H9 (cell line): ENCODE data around the gene IRF2. TPM values are rescaled to one million over a fixed set of nuclear protein-coding genes. Genes with fewer than 3 reads are reported as not detected.

Experiments used
- DNase-seq: peaks from one replicate; pipeline ENCODE4 v3.0.0-alpha.2; 2017
- H2AFZ ChIP-seq: one replicate; pipeline ENCODE4 v1.6.1; 2013; ENCODE audit warnings: mild to moderate bottlenecking, low read length, control low read depth, moderate library complexity
- H2AK5ac ChIP-seq: 2 replicates; pipeline ENCODE4 v1.6.1; 2013; ENCODE audit warnings: low read length, control low read depth, mixed read lengths; ENCODE audit not compliant: insufficient read length
- H2BK120ac ChIP-seq: one replicate; pipeline ENCODE4 v1.6.1; 2013; ENCODE audit warnings: low read depth, mild to moderate bottlenecking, low read length, control low read depth, inconsistent platforms; ENCODE audit not compliant: poor library complexity, severe bottlenecking
- H2BK12ac ChIP-seq: 2 replicates; pipeline ENCODE4 v1.6.1; 2013; ENCODE audit warnings: low read length, control low read depth, mixed read lengths, low read depth; ENCODE audit not compliant: insufficient read length
- H2BK15ac ChIP-seq: 2 replicates; pipeline ENCODE4 v1.6.1; 2013; ENCODE audit warnings: low read depth, low read length, control low read depth
- H2BK20ac ChIP-seq: one replicate; pipeline ENCODE4 v1.6.1; 2013; ENCODE audit warnings: low read depth, mild to moderate bottlenecking, low read length, control low read depth, inconsistent platforms; ENCODE audit not compliant: poor library complexity, severe bottlenecking
- H2BK5ac ChIP-seq: 2 replicates; pipeline ENCODE4 v1.6.1; 2013; ENCODE audit warnings: low read length, control low read depth, mixed read lengths; ENCODE audit not compliant: insufficient read length
- H3K14ac ChIP-seq: 2 replicates; pipeline ENCODE4 v1.6.1; 2013; ENCODE audit warnings: low read length, control low read depth; ENCODE audit not compliant: insufficient read depth
- H3K18ac ChIP-seq: 2 replicates; pipeline ENCODE4 v1.6.1; 2013; ENCODE audit warnings: low read depth, mild to moderate bottlenecking, mixed read lengths, low read length, control low read depth; ENCODE audit not compliant: insufficient read length
- H3K23ac ChIP-seq: 2 replicates; pipeline ENCODE4 v1.6.1; 2013; ENCODE audit warnings: low read length, control low read depth, mixed read lengths, low read depth; ENCODE audit not compliant: insufficient read length
- H3K23me2 ChIP-seq: 2 replicates; pipeline ENCODE4 v1.6.1; 2013; ENCODE audit warnings: low read depth, mild to moderate bottlenecking, mixed read lengths, low read length, control low read depth; ENCODE audit not compliant: insufficient read length, poor library complexity, severe bottlenecking
- H3K27ac ChIP-seq: 2 replicates; pipeline ENCODE4 v1.5.1; 2013; ENCODE audit warnings: low read length, control low read depth, mixed read lengths, low read depth; ENCODE audit not compliant: insufficient read length
- H3K27me3 ChIP-seq: 2 replicates; pipeline ENCODE4 v1.6.1; 2013; ENCODE audit warnings: low read length, control low read depth, inconsistent platforms; ENCODE audit not compliant: insufficient read depth
- H3K4ac ChIP-seq: 2 replicates; pipeline ENCODE4 v1.6.1; 2013; ENCODE audit warnings: low read depth, mild to moderate bottlenecking, control low read depth, inconsistent platforms, low read length, moderate library complexity
- H3K4me1 ChIP-seq: 2 replicates; pipeline ENCODE4 v1.6.1; 2013; ENCODE audit warnings: low read length, control low read depth, inconsistent platforms; ENCODE audit not compliant: insufficient read depth
- H3K4me2 ChIP-seq: 2 replicates; pipeline ENCODE4 v1.6.1; 2013; ENCODE audit warnings: low read length, control low read depth, mixed read lengths; ENCODE audit not compliant: insufficient read length, insufficient read depth
- H3K56ac ChIP-seq: 2 replicates; pipeline ENCODE4 v1.6.1; 2013; ENCODE audit warnings: low read depth, mild to moderate bottlenecking, mixed read lengths, low read length, control low read depth; ENCODE audit not compliant: insufficient read length
- H3K79me1 ChIP-seq: 2 replicates; pipeline ENCODE4 v1.6.1; 2013; ENCODE audit warnings: low read depth, mild to moderate bottlenecking, moderate library complexity, low read length, control low read depth, inconsistent platforms; ENCODE audit not compliant: insufficient read depth, poor library complexity, severe bottlenecking
- H3K79me2 ChIP-seq: 2 replicates; pipeline ENCODE4 v1.6.1; 2013; ENCODE audit warnings: low read length, control low read depth, inconsistent platforms; ENCODE audit not compliant: insufficient read depth
- H3K9ac ChIP-seq: 2 replicates; pipeline ENCODE4 v1.6.1; 2013; ENCODE audit warnings: low read length, control low read depth, mixed read lengths; ENCODE audit not compliant: insufficient read length; ENCODE audit errors: extremely low read depth
- H3K9me3 ChIP-seq: one replicate; pipeline ENCODE4 v1.6.1; 2013; ENCODE audit warnings: low read depth, low read length, inconsistent platforms; ENCODE audit not compliant: control insufficient read depth
- H3T11ph ChIP-seq: one replicate; pipeline ENCODE4 v1.6.1; 2013; ENCODE audit warnings: mild to moderate bottlenecking, low read length, control low read depth, inconsistent platforms
- H4K20me1 ChIP-seq: one replicate; pipeline ENCODE4 v1.6.1; 2013; ENCODE audit not compliant: control insufficient read depth, insufficient read length, insufficient read depth
- H4K5ac ChIP-seq: 2 replicates; pipeline ENCODE4 v1.6.1; 2013; ENCODE audit warnings: low read depth, mild to moderate bottlenecking, mixed read lengths, low read length, control low read depth; ENCODE audit not compliant: insufficient read length
- H4K8ac ChIP-seq: replicated peaks from 2 replicates; pipeline ENCODE4 v1.6.1; 2013; ENCODE audit warnings: low read length, control low read depth, mixed read lengths, low read depth; ENCODE audit not compliant: insufficient read length
- H4K91ac ChIP-seq: 2 replicates; pipeline ENCODE4 v1.6.1; 2013; ENCODE audit warnings: low read depth, mild to moderate bottlenecking, moderate library complexity, mixed read lengths, low read length, control low read depth; ENCODE audit not compliant: insufficient read length
- H3K27ac Mint-ChIP-seq, 3 experiments: 2 replicates in 2 of 3; 3 replicates in 1 of 3; pipeline ENCODE4 v1.8.0; 2020 to 2021; ENCODE audit warnings: mixed read lengths in 3 of 3, mild to moderate bottlenecking in 1 of 3, moderate library complexity in 1 of 3
- H3K27me3 Mint-ChIP-seq: 2 replicates; pipeline ENCODE4 v1.8.0; 2021; ENCODE audit warnings: low read depth, mild to moderate bottlenecking, moderate library complexity, mixed read lengths
- H3K36me3 Mint-ChIP-seq, 3 experiments: 2 replicates in 2 of 3; 3 replicates in 1 of 3; pipeline ENCODE4 v1.8.0; 2020 to 2021; ENCODE audit warnings: low read depth in 3 of 3, mixed read lengths in 3 of 3; ENCODE audit not compliant: insufficient read depth in 1 of 3
- H3K4me1 Mint-ChIP-seq, 2 experiments: 2 replicates each; pipeline ENCODE4 v1.8.0; 2020; ENCODE audit warnings: mixed read lengths in 2 of 2
- H3K4me3 Mint-ChIP-seq, 2 experiments: 2 replicates in 1 of 2; 3 replicates in 1 of 2; pipeline ENCODE4 v1.8.0; 2020 to 2021; ENCODE audit warnings: mild to moderate bottlenecking in 2 of 2, mixed read lengths in 2 of 2, moderate library complexity in 1 of 2
- H3K9me3 Mint-ChIP-seq, 2 experiments: 2 replicates in 1 of 2; 3 replicates in 1 of 2; pipeline ENCODE4 v1.8.0; 2020; ENCODE audit warnings: mild to moderate bottlenecking in 2 of 2, mixed read lengths in 2 of 2, moderate library complexity in 1 of 2
- CTCF ChIP-seq: fragments of 200-600 bp; sonication (generic); conservative IDR thresholded peaks from 3 replicates; pipeline ENCODE4 v1.8.0; 2021; ENCODE audit warnings: antibody characterized with exemption, mild to moderate bottlenecking
- WGBS: extraction: QIAGEN DNeasy Blood & Tissue Kit; methylation state at CpG from one replicate; pipeline ENCODE4 v1.1.7; 2013; ENCODE audit warnings: missing lambda C conversion rate, low lambda C conversion rate, mixed read lengths; ENCODE audit not compliant: insufficient read length; ENCODE audit errors: extremely low coverage; 5-methylcytosine and 5-hydroxymethylcytosine counted together
- total RNA-seq: library from RNA; stranded (reverse); gene quantifications from 2 replicates; pipeline ENCODE4 v1.2.1, GENCODE V29; 2021

Gene IRF2
- total RNA-seq, 1 experiment from 2014 or later, result 13.5 TPM

- Histone ChIP-seq H3K4me2 (no peak overlapping the region), H4K91ac (no peak overlapping the region), H3K27me3 (no peaks in the 10 kb centered on the region; the same call in 1 of the 2 replicates), H3K23ac (no peak overlapping the region), H4K8ac (no peak overlapping the region), H3K4me1 (no peaks in the 10 kb centered on the region; the same call in 1 of the 2 replicates), H2BK15ac (no peak overlapping the region), H3T11ph (no peak overlapping the region), H3K27ac (no peak overlapping the region), H4K20me1 (no peaks in the 10 kb centered on the region), H2BK12ac (no peak overlapping the region), H2BK20ac (no peak overlapping the region), H3K9ac (no peak overlapping the region), H4K5ac (no peak overlapping the region), H2AFZ (no peak overlapping the region), H3K23me2 (no peaks in the 10 kb centered on the region), H3K4ac (no peak overlapping the region), H2BK5ac (no peak overlapping the region), H3K18ac (no peak overlapping the region), H3K79me2 (no peaks in the 10 kb centered on the region), H2AK5ac (no peak overlapping the region), H3K14ac (no peak overlapping the region), H3K56ac (no peak overlapping the region), H2BK120ac (no peak overlapping the region), H3K9me3 (no peaks in the 10 kb centered on the region), H3K79me1 (no peaks in the 10 kb centered on the region)
- Mint-ChIP-seq H3K27ac (no peak overlapping the region), H3K4me1 (peaks cover 24 to 26% of the 10 kb centered on the region in 2 experiments), H3K27me3 (no peaks in the 10 kb centered on the region; the same call in none of the 2 replicates), H3K4me3 (no peak overlapping the region), H3K36me3 (peaks cover 0 to 6% (median 6%) of the 10 kb centered on the region in 3 experiments; a peak in 3 of 7 replicates), H3K9me3 (peaks cover 5 to 8% of the 10 kb centered on the region in 2 experiments; a peak in 4 of 5 replicates)
- WGBS, result no CpG with 5 or more reads among the region's 3 CpGs
- TF ChIP-seq CTCF, result no peak
- DNase-seq, result no peak
Observed at GRCh38 chr4:184515606-184516005, 41.3 kb upstream of the IRF2 start.
